ENCODE measurements around the gene ATP6V0A4.
"Not testable (repeated sequence)": the region's sequence is repeated elsewhere in the genome, so short reads cannot be mapped to it uniquely, and the experiment has no call there.

The ATP6V0A4 gene

GRCh38 chr7:138695776-138696175 lies 102.2 kb downstream of the ATP6V0A4 start:
- not testable (repeated sequence) for H3K4me1 ChIP-seq (ENCODE audit: insufficient read depth, low read length); H3K9me3 ChIP-seq (ENCODE audit: low read length); H3K9ac ChIP-seq (ENCODE audit: low read length)

GRCh38 chr7:138695106-138695505 lies 102.9 kb downstream of the ATP6V0A4 start:
- H3K9me3 ChIP-seq (ENCODE audit: low read length) = no peaks in the 10 kb centered on the region
- H3K9ac ChIP-seq (ENCODE audit: low read length) = no peak overlapping the region
- H3K4me1 ChIP-seq (ENCODE audit: insufficient read depth, low read length) = no peaks in the 10 kb centered on the region
- no peak overlapping the region for H3K27ac ChIP-seq (ENCODE audit: low read depth, low read length)
- H3K4me3 ChIP-seq (ENCODE audit: low read depth in 1 of 2, low read length in 2 of 2) = no peak overlapping the region
- H3K36me3 ChIP-seq (ENCODE audit: insufficient read depth, low read length) = no peaks in the 10 kb centered on the region
- H3K27me3 ChIP-seq (ENCODE audit: control insufficient read depth in 1 of 2, insufficient read depth in 2 of 2, low read length in 2 of 2) = no peaks in the 10 kb centered on the region

More at GRCh38 chr7:138695776-138696175, 102.2 kb downstream of the ATP6V0A4 start:
- not testable (repeated sequence) for H3K4me3 ChIP-seq (ENCODE audit: low read depth in 1 of 2, low read length in 2 of 2); H3K27ac ChIP-seq (ENCODE audit: low read depth, low read length); H3K36me3 ChIP-seq (ENCODE audit: insufficient read depth, low read length); H3K27me3 ChIP-seq (ENCODE audit: control insufficient read depth in 1 of 2, insufficient read depth in 2 of 2, low read length in 2 of 2)

GRCh38 chr7:138691178-138691577 lies 106.8 kb downstream of the ATP6V0A4 start:
- Histone ChIP-seq H3K36me3 (ENCODE audit: insufficient read depth, low read length) (no peaks in the 10 kb centered on the region), H3K27me3 (ENCODE audit: control insufficient read depth in 1 of 2, insufficient read depth in 2 of 2, low read length in 2 of 2) (no peaks in the 10 kb centered on the region)

DNA sequence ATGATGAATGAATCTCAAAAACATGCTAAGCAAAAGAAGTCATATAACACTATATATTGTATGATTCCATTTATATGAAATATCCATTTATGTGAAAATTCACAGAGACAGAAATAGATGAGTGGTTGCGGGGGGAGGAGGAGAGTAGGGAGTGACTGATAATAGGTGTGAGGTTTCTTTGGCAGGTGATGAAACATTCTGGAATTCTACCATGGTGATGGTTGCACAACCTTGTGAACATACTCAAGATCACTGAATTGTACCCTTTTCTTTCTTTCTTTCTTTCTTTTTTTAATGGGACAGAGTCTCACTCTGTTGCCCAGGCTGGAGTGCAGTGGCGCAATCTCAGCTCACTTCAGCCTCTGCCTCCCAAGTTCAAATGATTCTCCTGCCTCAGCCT lies 107.5 kb downstream of the ATP6V0A4 start:
- H3K4me3 ChIP-seq (ENCODE audit: low read depth in 1 of 2, low read length in 2 of 2) = no peak overlapping the region
- H3K36me3 ChIP-seq (ENCODE audit: insufficient read depth, low read length) = no peaks in the 10 kb centered on the region
- no peak overlapping the region for H3K27ac ChIP-seq (ENCODE audit: low read depth, low read length)
- H3K4me1 ChIP-seq (ENCODE audit: insufficient read depth, low read length) = no peaks in the 10 kb centered on the region
- no peaks in the 10 kb centered on the region for H3K9me3 ChIP-seq (ENCODE audit: low read length)
- H3K9ac ChIP-seq (ENCODE audit: low read length) = no peak overlapping the region
- no peaks in the 10 kb centered on the region for H3K27me3 ChIP-seq (ENCODE audit: control insufficient read depth in 1 of 2, insufficient read depth in 2 of 2, low read length in 2 of 2)

More at GRCh38 chr7:138691178-138691577, 106.8 kb downstream of the ATP6V0A4 start:
- Histone ChIP-seq H3K9me3 (ENCODE audit: low read length) (no peaks in the 10 kb centered on the region), H3K9ac (ENCODE audit: low read length) (no peak overlapping the region), H3K4me1 (ENCODE audit: insufficient read depth, low read length) (no peaks in the 10 kb centered on the region), H3K27ac (ENCODE audit: low read depth, low read length) (no peak overlapping the region), H3K4me3 (ENCODE audit: low read depth in 1 of 2, low read length in 2 of 2) (no peak overlapping the region)

GRCh38 chr7:138688037-138688436 lies 110.0 kb downstream of the ATP6V0A4 start:
- not testable (repeated sequence) for H3K4me3 ChIP-seq (ENCODE audit: low read depth in 1 of 2, low read length in 2 of 2); H3K27me3 ChIP-seq (ENCODE audit: control insufficient read depth in 1 of 2, insufficient read depth in 2 of 2, low read length in 2 of 2); H3K9me3 ChIP-seq (ENCODE audit: low read length); H3K4me1 ChIP-seq (ENCODE audit: insufficient read depth, low read length); H3K9ac ChIP-seq (ENCODE audit: low read length); H3K36me3 ChIP-seq (ENCODE audit: insufficient read depth, low read length); H3K27ac ChIP-seq (ENCODE audit: low read depth, low read length)

DNA sequence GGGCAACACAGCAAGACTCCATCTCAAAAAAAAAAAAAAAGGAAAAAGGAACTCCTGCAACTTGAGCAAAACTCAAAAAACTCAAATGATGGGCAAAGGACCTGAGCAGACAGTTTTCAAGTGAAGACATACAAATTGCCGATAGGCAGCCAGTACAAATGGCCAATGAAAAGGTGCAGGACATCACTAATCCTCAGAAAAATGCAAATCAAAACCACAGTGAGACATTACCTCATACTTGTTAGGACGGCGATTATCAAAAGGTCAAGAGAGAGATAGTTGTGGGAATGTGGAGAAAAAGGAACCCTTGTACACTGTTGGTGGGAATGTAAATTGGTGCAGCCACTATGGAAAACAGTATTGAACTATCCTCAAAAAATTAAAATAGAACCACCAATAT lies 113.7 kb downstream of the ATP6V0A4 start:
- H3K9ac ChIP-seq (ENCODE audit: low read length) = no peak overlapping the region
- H3K4me1 ChIP-seq (ENCODE audit: insufficient read depth, low read length) = no peaks in the 10 kb centered on the region
- H3K36me3 ChIP-seq (ENCODE audit: insufficient read depth, low read length) = no peaks in the 10 kb centered on the region
- no peaks in the 10 kb centered on the region for H3K27me3 ChIP-seq (ENCODE audit: control insufficient read depth in 1 of 2, insufficient read depth in 2 of 2, low read length in 2 of 2)
- no peaks in the 10 kb centered on the region for H3K9me3 ChIP-seq (ENCODE audit: low read length)
- H3K27ac ChIP-seq (ENCODE audit: low read depth, low read length) = no peak overlapping the region
- no peak overlapping the region for H3K4me3 ChIP-seq (ENCODE audit: low read depth in 1 of 2, low read length in 2 of 2)

DNA sequence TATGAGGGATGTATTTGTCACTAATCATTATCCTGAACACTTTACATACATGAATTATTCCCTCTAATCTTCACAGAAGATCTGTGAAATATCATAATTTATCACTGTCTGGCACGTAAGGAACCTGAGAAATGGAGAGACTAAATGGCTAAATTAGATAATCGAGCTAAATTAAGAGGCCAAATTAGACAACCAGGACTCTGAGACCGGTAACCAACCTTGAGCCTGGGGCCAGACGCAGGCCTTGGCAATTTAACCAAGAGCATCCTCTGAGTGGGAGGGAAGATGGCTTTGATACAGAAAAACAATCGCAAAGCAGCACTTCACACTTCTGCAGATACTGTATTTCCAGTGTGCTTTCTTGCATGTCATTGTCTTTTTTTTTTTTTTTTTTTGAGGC lies 118.2 kb downstream of the ATP6V0A4 start:
- H3K27ac ChIP-seq (ENCODE audit: low read depth, low read length) = no peak overlapping the region
- H3K36me3 ChIP-seq (ENCODE audit: insufficient read depth, low read length) = no peaks in the 10 kb centered on the region
- no peak overlapping the region for H3K4me3 ChIP-seq (ENCODE audit: low read depth in 1 of 2, low read length in 2 of 2)

GRCh38 chr7:138670594-138670993 lies 127.4 kb downstream of the ATP6V0A4 start:
- Histone ChIP-seq H3K27me3 (ENCODE audit: control insufficient read depth in 1 of 2, insufficient read depth in 2 of 2, low read length in 2 of 2) (no peaks in the 10 kb centered on the region), H3K36me3 (ENCODE audit: insufficient read depth, low read length) (no peaks in the 10 kb centered on the region), H3K9me3 (ENCODE audit: low read length) (no peaks in the 10 kb centered on the region), H3K4me3 (ENCODE audit: low read depth in 1 of 2, low read length in 2 of 2) (no peak overlapping the region), H3K9ac (ENCODE audit: low read length) (no peak overlapping the region), H3K4me1 (ENCODE audit: insufficient read depth, low read length) (no peaks in the 10 kb centered on the region), H3K27ac (ENCODE audit: low read depth, low read length) (no peak overlapping the region)

More for the DNA sequence above, 118.2 kb downstream of the ATP6V0A4 start:
- Histone ChIP-seq H3K9ac (ENCODE audit: low read length) (no peak overlapping the region), H3K4me1 (ENCODE audit: insufficient read depth, low read length) (no peaks in the 10 kb centered on the region), H3K9me3 (ENCODE audit: low read length) (no peaks in the 10 kb centered on the region), H3K27me3 (ENCODE audit: control insufficient read depth in 1 of 2, insufficient read depth in 2 of 2, low read length in 2 of 2) (no peaks in the 10 kb centered on the region)

DNA sequence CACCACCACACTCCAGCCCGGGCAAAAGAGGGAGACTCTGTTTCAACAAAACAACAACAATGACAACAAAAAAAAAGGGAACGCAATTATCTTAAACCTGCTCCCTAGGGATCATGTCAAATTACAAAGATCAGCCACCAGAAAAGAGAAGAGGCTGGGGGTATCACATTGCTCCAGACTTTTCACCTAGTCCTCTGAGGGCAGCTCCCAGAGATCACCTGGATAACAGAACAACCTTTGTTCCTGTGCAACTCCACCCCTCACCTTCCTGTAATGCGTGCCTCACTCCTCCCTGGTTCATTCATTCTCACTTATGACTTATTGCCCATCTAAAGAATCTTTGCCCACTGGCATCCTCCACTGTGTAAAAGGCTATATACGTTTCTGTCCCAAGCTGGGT lies 128.6 kb downstream of the ATP6V0A4 start:
- no peak overlapping the region for H3K4me3 ChIP-seq (ENCODE audit: low read depth in 1 of 2, low read length in 2 of 2)
- H3K9me3 ChIP-seq (ENCODE audit: low read length) = no peaks in the 10 kb centered on the region
- H3K27ac ChIP-seq (ENCODE audit: low read depth, low read length) = no peak overlapping the region
- peaks cover 0 to 1% of the 10 kb centered on the region in 2 donors for H3K27me3 ChIP-seq (ENCODE audit: control insufficient read depth in 1 of 2, insufficient read depth in 2 of 2, low read length in 2 of 2)
- H3K36me3 ChIP-seq (ENCODE audit: insufficient read depth, low read length) = no peaks in the 10 kb centered on the region
- H3K4me1 ChIP-seq (ENCODE audit: insufficient read depth, low read length) = no peaks in the 10 kb centered on the region
- no peak overlapping the region for H3K9ac ChIP-seq (ENCODE audit: low read length)

DNA sequence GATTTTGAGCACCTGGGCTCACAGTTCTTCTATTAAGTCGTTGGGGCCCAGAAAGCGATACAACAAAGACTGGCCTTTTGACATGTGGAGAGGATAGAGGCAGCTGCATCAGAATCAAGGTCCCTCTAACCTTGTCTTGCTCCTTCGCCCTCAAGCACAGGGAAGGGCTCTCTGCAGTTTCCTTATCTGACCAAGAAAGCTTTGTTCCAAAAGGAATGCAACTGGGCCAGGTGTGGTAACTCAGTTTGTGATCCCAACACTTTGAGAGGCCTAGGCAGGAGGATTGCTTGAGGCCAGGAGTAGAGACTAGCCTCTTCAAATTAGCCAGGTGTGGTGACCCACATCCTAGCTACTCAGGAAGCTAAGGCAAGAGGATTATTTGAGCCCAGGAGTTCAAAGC lies 129.1 kb downstream of the ATP6V0A4 start:
- Histone ChIP-seq H3K9me3 (ENCODE audit: low read length) (no peaks in the 10 kb centered on the region), H3K4me3 (ENCODE audit: low read depth in 1 of 2, low read length in 2 of 2) (no peak overlapping the region), H3K9ac (ENCODE audit: low read length) (no peak overlapping the region), H3K4me1 (ENCODE audit: insufficient read depth, low read length) (no peaks in the 10 kb centered on the region), H3K27ac (ENCODE audit: low read depth, low read length) (no peak overlapping the region), H3K36me3 (ENCODE audit: insufficient read depth, low read length) (no peaks in the 10 kb centered on the region), H3K27me3 (ENCODE audit: control insufficient read depth in 1 of 2, insufficient read depth in 2 of 2, low read length in 2 of 2) (peaks cover 0 to 5% of the 10 kb centered on the region in 2 donors)

DNA sequence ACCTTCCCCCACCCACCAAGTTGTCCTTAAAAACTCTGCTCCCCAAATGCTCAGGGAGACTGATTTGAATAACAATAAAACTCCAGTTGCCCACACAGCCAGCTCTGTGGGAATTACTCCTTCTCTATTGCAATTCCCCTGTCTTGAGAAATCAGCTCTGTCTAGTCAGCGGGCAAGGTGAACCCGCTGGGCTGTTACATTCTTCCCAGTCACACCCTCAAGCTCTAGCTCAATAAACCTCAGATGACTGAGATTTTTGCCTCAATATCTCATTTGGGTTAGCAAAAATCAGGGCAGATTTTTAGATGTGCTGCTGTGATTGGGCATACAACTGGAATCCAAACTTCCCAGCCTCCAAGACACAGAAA lies 129.8 kb downstream of the ATP6V0A4 start:
- H3K9me3 ChIP-seq (ENCODE audit: low read length) = no peaks in the 10 kb centered on the region
- H3K4me1 ChIP-seq (ENCODE audit: insufficient read depth, low read length) = no peaks in the 10 kb centered on the region
- H3K36me3 ChIP-seq (ENCODE audit: insufficient read depth, low read length) = no peaks in the 10 kb centered on the region
- peaks cover 0 to 5% of the 10 kb centered on the region in 2 donors for H3K27me3 ChIP-seq (ENCODE audit: control insufficient read depth in 1 of 2, insufficient read depth in 2 of 2, low read length in 2 of 2)
- H3K4me3 ChIP-seq (ENCODE audit: low read depth in 1 of 2, low read length in 2 of 2) = no peak overlapping the region
- no peak overlapping the region for H3K27ac ChIP-seq (ENCODE audit: low read depth, low read length)
- no peak overlapping the region for H3K9ac ChIP-seq (ENCODE audit: low read length)

- no peaks in the 10 kb centered on the region for H3K36me3 ChIP-seq (ENCODE audit: insufficient read depth, low read length)
- peaks cover 0 to 5% of the 10 kb centered on the region in 2 donors for H3K27me3 ChIP-seq (ENCODE audit: control insufficient read depth in 1 of 2, insufficient read depth in 2 of 2, low read length in 2 of 2)
- no peaks in the 10 kb centered on the region for H3K9me3 ChIP-seq (ENCODE audit: low read length)
- H3K4me3 ChIP-seq (ENCODE audit: low read depth in 1 of 2, low read length in 2 of 2) = no peak overlapping the region
- H3K27ac ChIP-seq (ENCODE audit: low read depth, low read length) = no peak overlapping the region
- no peak overlapping the region for H3K9ac ChIP-seq (ENCODE audit: low read length)
- H3K4me1 ChIP-seq (ENCODE audit: insufficient read depth, low read length) = no peaks in the 10 kb centered on the region
These were observed 130.3 kb downstream of the ATP6V0A4 start for GRCh38 chr7:138667535-138668228.
